HG03025 (cell line): ENCODE data around the gene LCN2.

Experiments used
- ATAC-seq: cut with Tn5 transposase; IDR thresholded peaks from one replicate; pipeline ENCODE4 v1.9.1; 2021; ENCODE audit warnings: mild to moderate bottlenecking, moderate library complexity; ENCODE audit not compliant: unreplicated experiment, low FRiP score

LCN2 gene

GRCh38 chr9:128114326-128115186, 34.7 kb upstream of the LCN2 start:
- no peak for ATAC-seq

DNA sequence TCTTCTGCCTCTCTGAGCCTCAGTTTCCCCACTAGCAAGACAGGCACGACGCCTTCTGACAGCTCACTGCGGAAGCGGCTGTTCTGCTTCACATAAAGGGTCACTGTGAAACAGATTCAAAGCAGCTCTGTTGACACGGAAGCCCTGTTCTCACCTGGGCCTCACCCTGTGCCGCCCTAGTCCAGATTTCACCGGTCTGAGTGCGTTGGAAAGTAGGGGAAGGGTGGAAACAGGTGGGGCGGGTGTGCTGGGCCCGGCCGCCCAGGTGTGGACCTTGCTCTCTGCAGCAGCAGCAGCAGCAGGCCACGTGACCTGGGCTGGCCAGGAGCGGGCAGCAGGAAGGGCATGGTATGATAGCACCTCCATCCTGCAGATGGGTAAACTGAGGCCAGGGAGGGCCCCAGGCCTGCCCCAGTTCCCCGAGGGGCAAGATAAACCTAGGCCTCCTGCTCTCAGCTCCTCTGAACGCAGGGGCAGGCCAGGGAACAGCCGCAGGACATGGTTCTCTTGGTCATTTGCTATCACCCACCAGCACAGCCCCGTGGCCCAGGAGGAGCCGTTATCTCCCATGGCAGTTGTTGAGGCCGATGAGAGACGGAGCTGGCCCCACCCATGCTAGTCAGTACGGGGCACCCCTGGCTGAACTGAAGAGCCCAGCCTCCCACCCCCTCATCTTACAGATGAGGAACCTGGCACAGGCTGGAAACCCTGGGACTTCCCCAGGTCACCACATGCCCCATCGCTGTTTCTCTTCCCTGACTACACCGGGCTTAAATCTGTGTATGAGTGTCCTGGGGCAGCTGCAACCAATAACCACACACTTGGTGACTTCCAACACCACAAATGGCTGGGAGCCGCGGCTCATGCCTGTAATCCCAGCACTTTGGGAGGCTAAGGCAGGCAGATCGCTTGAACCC, 33.8 kb upstream of the LCN2 start:
- ATAC-seq = no peak

DNA sequence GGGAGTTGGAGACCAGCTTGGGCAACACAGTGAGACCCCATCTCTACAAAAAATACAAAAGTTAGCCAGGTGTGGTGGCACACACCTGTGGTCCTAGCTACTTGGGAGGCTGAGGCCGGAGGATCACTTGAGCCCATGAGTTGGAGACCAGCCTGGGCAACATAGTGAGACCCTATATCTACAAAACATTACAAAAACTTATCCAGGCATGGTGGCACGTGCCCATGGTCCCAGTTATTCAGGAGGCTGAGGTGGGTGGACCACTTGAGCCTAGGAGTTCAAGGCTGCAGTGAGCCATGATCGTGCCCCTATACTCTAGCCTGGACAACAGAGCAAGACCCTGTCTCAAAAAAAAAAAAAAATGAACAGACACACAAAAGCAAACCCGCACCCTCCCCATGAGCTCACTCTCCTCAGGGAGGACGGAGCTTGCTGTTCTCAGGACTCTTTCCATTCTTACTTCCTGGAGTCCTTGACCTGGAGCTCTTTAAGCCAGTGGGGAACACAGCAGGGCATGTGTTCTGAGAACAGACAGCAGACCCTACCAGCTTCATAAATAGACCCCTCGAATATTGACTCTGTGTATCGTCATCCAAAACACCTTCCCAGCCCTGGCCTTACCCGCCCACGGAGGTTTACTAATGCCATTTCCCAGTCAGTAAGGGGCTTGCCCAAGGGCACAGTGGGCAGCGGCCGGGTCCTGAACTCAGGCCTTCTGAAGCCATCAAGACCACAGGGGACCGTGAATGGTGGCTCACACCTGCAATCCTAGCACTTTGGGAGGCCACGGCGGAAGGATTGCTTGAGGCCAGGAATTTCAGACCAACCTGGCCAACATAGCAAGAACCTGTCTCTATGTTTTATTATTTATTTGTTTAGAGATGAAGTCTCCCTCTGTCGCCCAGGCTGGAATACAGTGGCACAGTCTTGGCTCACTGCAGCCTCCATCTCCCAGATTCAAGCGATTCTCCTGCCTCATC, 32.9 kb upstream of the LCN2 start:
- ATAC-seq = no peak

- ATAC-seq = no peak
Measured at GRCh38 chr9:128117613-128118471, 31.4 kb upstream of the LCN2 start.

DNA sequence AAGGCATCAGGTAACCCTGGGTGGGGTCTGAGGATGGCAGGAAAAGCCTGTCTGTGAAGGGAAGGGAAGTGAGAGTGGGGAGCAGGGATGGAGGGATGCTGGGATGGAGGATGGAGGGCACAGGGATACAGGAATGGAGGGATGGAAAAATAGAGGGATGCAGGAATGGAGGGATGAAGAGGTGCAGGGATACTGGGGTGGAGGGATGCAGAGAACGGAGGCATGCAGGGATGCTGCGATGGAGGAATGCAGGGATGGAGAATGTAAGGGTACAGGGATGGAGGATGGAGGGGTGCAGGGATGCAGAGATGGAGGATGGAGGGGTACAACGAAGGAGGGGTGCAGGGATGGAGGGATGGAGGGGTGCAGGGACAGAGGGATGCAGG, 30.8 kb upstream of the LCN2 start:
- no peak for ATAC-seq

GRCh38 chr9:128118971-128119665, 30.1 kb upstream of the LCN2 start:
- ATAC-seq = no peak

DNA sequence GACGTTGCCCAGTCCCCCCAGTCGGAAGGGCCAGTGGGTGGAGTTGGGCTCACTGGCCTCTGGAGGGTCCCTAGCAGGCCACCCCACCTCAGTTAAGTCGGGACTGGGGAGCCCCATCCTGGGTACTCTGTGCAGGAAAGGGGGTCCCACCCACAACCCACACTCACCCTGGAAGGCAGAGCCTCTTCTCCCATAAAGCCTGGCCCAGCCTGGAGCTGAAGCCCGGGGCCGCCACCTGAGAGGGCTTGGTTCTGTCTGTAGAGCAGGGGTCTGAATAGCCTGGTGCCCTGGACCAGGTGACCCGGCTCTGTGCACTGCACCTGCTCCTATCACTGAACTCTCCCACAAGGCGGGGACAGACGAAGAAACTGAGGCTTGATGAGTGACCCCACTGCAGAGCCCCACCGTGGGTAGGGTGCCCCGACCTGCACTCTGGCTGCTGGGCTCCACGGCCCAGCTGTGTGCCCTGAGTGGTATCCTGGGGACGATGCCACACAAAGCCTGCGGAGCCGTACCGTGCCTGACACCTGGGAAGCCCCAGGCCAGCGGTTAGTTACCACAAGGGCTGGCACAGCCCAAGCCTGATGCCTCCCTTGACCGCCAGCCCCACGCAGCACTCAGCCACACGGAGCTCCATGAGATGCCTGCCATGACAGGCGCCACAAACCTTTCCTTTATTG, 29.1 kb upstream of the LCN2 start:
- no peak for ATAC-seq

DNA sequence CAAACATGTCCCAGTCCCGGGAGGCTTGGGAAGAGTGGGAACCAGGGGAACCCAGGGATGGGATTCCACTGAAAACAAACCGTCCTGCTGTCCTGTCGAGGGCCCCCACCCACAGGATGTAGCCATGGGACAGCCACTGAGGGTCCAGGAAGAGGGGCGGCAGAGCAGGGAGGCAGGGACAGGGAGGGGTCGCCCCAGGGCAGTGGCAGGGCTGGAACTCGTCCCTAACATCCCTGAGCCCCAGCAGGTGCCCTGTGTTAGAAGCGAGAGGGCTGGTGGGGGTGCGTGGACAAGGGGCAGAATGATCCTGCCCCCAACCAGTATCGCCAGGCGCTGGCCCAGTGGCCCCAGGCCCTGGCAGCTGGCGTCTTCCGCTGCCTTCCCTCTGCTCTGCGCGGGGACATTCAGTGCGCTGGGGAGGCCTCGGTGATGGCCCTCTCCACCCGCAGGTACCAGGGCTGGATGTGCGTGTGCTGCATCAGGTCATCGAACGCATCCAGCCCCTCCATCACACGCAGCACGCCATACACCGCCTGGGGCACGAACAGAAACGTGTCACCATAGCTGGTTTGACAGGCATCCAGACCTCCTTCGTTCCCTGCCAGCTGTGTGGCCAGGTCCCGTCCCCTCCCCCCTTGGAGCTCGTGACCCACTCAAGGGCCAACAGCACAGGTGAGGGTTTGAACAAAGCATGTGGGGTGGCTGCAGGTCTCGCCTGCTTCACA, 28.4 kb upstream of the LCN2 start:
- ATAC-seq = no peak

DNA sequence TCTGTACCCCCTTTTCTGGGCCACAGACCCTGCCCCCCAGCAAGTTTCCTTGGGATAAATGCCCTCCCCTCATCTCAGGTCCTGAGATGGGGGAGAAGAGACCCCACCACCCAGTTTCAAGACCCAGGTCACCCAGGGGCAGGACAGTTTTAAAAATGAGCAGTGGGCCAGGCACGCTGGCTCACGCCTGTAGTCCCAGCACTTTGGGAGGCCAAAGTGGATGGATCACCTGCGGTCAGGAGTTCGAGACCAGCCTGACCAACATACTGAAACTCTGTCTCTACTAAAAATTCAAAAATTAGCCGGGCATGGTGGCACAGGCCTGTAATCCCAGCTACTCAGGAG, 27.8 kb upstream of the LCN2 start:
- no peak for ATAC-seq

DNA sequence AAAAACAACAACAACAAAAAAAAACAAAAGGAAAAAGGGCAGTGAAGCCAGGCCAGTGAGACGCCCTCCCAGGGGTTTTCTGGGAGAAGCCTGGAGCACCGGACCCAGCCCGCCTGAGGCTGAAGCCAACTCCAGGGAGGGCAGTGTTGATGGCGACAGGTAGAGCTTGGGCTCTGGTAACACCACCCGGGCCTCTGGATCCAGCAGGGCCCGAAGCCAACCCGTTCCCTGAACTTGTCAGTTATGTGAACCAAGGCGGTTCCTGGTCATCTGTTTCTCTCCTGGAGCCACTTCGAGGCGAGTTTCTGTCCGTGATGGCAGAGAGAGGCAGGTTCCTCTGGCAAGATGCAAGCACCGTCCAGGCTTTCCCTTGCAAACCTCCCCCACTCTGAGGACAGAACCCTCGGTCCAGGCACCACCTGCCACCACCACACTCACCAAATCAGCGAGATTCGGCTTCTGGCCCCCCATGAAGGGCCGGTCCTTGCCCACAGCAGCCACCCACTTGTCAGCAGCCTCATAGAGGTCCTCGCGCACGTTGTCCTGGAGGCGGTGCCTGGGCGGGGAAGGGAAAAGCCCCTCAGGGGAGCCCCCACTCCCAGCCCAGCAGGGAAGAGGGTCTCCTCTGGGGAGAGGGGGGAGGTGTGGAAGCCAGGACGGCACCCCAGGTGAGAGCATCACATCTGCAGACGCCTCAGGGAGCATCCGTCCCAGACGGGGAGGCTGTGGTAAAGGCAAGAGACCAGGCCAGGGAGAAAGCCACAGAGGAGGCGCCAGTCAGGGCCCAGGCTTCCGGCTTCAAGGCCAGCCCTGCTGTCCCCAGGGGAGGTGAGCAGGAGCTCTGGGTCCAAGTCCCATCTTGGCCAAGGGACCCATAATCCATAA, 27.1 kb upstream of the LCN2 start:
- ATAC-seq = no peak

- no peak for ATAC-seq
Measured at GRCh38 chr9:128122809-128123175, 26.5 kb upstream of the LCN2 start.

GRCh38 chr9:128123451-128124080, 25.7 kb upstream of the LCN2 start:
- no peak for ATAC-seq

- no peak for ATAC-seq
Measured at GRCh38 chr9:128124451-128124850, 24.8 kb upstream of the LCN2 start.

GRCh38 chr9:128124873-128125579, 24.2 kb upstream of the LCN2 start:
- ATAC-seq = no peak

- no peak for ATAC-seq
Measured at GRCh38 chr9:128125580-128126354, 23.5 kb upstream of the LCN2 start.
